Activated CD8-positive, alpha-beta memory T cell treated with anti-CD3 and anti-CD28 coated beads, Interleukin-2, amount 10 ng/mL, durations not matched to agents 7 days and 5 days (primary cell): ENCODE results near the gene CFAP61. TPM values are rescaled to one million over a fixed set of nuclear protein-coding genes. Genes with fewer than 3 reads are reported as not detected.

Experiments
- ATAC-seq: fragments of 150-1000 bp; cut with Tn5 transposase; one replicate; pipeline ENCODE4 v1.10.0; 2021; ENCODE audit warnings: moderate library complexity
- CTCF ChIA-PET: fragments of 350-600 bp; sonication (Branson Sonifier 250); formaldehyde crosslinking; loops from one replicate; lab custom pipeline; 2021; ENCODE audit warnings: antibody characterized with exemption; lab: Charles Lee
- DNase-seq: peaks from one replicate; pipeline ENCODE4 v3.0.0-alpha.2; 2020
- H3K27ac Mint-ChIP-seq: one replicate; pipeline ENCODE4 v1.8.0; 2021; ENCODE audit warnings: mild to moderate bottlenecking, mixed read lengths
- H3K27me3 Mint-ChIP-seq: one replicate; pipeline ENCODE4 v1.8.0; 2021; ENCODE audit warnings: mixed read lengths
- H3K36me3 Mint-ChIP-seq: one replicate; pipeline ENCODE4 v1.8.0; 2021; ENCODE audit warnings: mild to moderate bottlenecking, mixed read lengths
- H3K4me1 Mint-ChIP-seq: one replicate; pipeline ENCODE4 v1.8.0; 2021; ENCODE audit warnings: mixed read lengths
- H3K4me3 Mint-ChIP-seq: one replicate; pipeline ENCODE4 v1.8.0; 2021; ENCODE audit warnings: mild to moderate bottlenecking, moderate library complexity, mixed read lengths
- H3K9me3 Mint-ChIP-seq: one replicate; pipeline ENCODE4 v1.8.0; 2022; ENCODE audit warnings: low read depth, mixed read lengths
- total RNA-seq, 2 experiments: library from RNA; stranded (reverse); gene quantifications; one replicate each; pipeline ENCODE4 v1.2.3, GENCODE V29; 2021

The CFAP61 gene
- total RNA-seq, 2 experiments from 2014 or later, result not detected

DNA sequence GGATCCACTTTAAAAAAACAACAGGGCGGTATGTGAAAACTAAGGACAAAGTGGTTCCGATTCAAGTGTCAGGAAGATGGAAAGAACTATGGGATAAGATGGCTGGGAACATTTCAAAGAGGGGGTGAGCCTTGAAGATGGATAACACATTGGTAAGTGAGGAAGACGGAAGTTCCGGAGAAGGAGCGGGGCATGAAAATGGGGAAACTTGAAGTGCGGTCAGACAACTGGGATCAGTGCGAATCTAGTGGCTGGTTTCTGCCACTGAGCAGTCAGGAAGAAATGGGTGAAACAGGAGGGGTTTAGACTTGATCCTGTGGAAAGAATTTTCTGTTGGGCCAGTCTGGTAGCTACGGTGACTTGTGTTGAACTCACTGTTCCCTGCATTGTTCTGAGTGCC lies 34.0 kb upstream of the CFAP61 start:
- H3K27me3 Mint-ChIP-seq, result no peaks in the 10 kb centered on the region
- CTCF ChIA-PET, result interaction anchor here (1.7 to 3.2 kb wide), 3 partner anchors 9 to 34 kb away, joined by 7 to 24 read pairs (median 17); partner anchors contain the start of genes CFAP61 and CRNKL1

DNA sequence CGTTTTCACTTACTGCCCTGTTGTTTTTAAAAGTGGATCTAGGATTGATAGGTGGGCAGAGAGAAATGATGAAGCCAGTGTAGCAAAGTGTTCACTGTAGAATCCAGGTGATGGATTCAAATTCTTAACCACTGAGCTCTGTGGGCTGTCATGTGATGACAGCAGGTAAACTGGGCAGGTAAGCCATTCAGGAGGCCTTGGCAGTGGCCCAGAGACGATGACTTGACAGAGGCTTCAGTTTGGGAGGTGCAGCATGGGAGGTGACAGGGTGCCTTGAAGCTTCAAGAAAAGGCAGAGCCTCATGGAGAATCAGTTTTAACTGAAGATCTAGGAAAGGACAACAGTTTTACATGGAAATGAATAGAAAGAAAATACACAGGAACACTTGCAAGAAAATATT lies 33.2 kb upstream of the CFAP61 start:
- CTCF ChIA-PET, result interaction anchor here (2.9 kb wide), 1 partner anchor 8 kb away, joined by 17 read pairs; no protein-coding TSS in a partner anchor
- Mint-ChIP-seq H3K9me3 (no peaks in the 10 kb centered on the region), H3K4me3 (peak overlapping the region; percentile 29), H3K27me3 (no peaks in the 10 kb centered on the region), H3K27ac (peak overlapping the region; percentile 53), H3K4me1 (peaks cover 66% of the 10 kb centered on the region), H3K36me3 (peaks cover 5% of the 10 kb centered on the region)
- no peak for DNase-seq
- ATAC-seq, result no peak

More for the DNA sequence above, 34.0 kb upstream of the CFAP61 start:
- Mint-ChIP-seq H3K36me3 (peaks cover 3% of the 10 kb centered on the region), H3K4me1 (peaks cover 59% of the 10 kb centered on the region), H3K9me3 (no peaks in the 10 kb centered on the region), H3K4me3 (peak overlapping the region; percentile 93), H3K27ac (peak overlapping the region; percentile 22)
- DNase-seq (no peak), ATAC-seq (no peak)

DNA sequence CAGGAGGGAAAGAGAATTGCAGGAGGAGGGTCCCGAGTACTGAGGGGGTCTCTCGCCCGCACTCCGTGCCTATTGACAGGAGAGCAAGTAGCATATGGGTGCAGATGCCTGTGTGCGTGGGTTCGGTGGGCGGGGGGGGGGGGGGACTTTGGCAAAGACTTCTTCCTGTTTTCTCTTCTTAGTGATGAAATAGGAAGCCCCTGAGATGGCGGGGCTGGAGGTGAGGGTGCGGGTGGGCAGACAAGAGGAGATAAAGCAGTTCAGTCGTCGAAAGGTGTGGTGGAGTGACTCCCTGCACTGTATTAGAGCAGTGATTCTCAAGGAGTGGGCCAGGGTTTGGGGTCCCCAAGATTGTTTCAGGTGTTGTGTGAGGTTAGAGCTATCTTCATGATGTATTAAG lies 31.4 kb upstream of the CFAP61 start:
- Mint-ChIP-seq H3K4me1 (peaks cover 67% of the 10 kb centered on the region), H3K9me3 (no peaks in the 10 kb centered on the region), H3K4me3 (peak overlapping the region; percentile 14), H3K27me3 (no peaks in the 10 kb centered on the region), H3K36me3 (peaks cover 5% of the 10 kb centered on the region), H3K27ac (peak overlapping the region; percentile 69)
- DNase-seq, result no peak
- CTCF ChIA-PET, result interaction anchor here (1.6 kb wide), 1 partner anchor 31 kb away, joined by 5 read pairs; the partner anchor contains the start of genes CFAP61 and CRNKL1
- ATAC-seq, result no peak

DNA sequence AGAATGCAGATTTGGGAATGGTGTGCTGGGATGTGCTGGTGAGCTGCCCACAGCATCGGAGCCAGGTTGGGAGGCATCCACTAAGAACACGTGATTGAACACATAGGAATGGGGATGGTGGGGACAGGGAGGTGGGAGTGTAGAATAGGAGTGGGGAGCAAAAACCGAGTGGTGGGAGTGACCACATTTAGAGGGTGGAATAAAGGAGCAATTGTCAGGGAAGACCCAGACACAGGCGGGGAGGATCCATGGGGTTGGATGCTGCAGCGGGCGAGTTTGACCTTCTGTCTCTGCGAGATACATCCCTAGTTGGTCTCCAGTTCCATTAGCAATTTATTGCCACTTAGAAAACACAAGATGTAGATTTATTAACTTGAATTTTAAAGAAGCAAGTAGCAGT lies 30.5 kb upstream of the CFAP61 start:
- no peaks in the 10 kb centered on the region for H3K9me3 Mint-ChIP-seq
- no peaks in the 10 kb centered on the region for H3K27me3 Mint-ChIP-seq
- CTCF ChIA-PET, result no interaction called here
- H3K4me3 Mint-ChIP-seq, result peak overlapping the region; percentile 27
- peaks cover 9% of the 10 kb centered on the region for H3K36me3 Mint-ChIP-seq
- DNase-seq, result no peak
- peaks cover 63% of the 10 kb centered on the region for H3K4me1 Mint-ChIP-seq
- ATAC-seq, result no peak
- H3K27ac Mint-ChIP-seq, result peak overlapping the region; percentile 75

DNA sequence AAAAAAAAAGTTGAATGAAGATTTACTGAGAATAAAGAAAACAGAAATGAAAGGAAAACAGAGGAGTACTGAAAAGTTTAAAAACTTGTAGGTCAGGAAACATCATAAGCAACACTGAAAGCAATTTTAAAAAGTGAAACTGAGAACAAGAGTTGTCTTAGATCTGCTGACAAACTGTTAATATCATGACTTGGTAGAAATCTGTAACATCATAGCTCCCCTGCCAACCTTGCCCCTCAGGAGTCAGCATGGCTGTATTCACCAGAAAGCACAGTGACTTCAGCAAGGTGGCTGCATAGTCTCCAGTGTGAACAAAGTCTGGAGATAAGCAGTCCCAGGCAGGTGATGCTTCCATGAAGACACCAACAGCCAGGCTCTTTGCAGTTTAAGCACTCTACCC lies 29.8 kb upstream of the CFAP61 start:
- H3K4me1 Mint-ChIP-seq, result peaks cover 60% of the 10 kb centered on the region
- no peaks in the 10 kb centered on the region for H3K9me3 Mint-ChIP-seq
- H3K27me3 Mint-ChIP-seq, result no peaks in the 10 kb centered on the region
- H3K4me3 Mint-ChIP-seq, result peak overlapping the region; percentile 22
- ATAC-seq (peak; percentile 66), DNase-seq (no peak)
- peak overlapping the region; percentile 75 for H3K27ac Mint-ChIP-seq
- CTCF ChIA-PET, result no interaction called here
- H3K36me3 Mint-ChIP-seq, result peaks cover 12% of the 10 kb centered on the region

DNA sequence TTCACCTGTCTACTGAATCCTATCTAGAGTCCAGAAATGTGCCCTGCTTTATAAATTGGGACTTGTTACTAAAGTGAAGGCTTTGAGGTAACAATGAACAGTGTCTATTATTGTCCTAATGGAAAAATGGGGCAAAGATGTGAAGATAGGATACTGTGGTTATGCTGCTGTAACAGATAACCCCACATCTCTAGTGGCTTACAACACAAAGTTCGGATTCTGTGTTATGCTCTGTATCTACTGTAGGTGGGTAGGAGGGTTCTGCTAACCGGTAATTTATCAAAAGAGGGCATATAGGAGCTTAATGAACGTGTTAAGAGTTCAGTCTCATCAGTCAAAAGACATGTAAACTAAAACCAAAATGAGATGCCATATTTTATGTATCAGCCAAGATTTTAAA lies 28.9 kb upstream of the CFAP61 start:
- CTCF ChIA-PET, result no interaction called here
- DNase-seq, result no peak
- Mint-ChIP-seq H3K4me1 (peaks cover 54% of the 10 kb centered on the region), H3K9me3 (no peaks in the 10 kb centered on the region), H3K27me3 (no peaks in the 10 kb centered on the region), H3K4me3 (no peak overlapping the region), H3K36me3 (peaks cover 12% of the 10 kb centered on the region), H3K27ac (peak overlapping the region; percentile 44)
- no peak for ATAC-seq

DNA sequence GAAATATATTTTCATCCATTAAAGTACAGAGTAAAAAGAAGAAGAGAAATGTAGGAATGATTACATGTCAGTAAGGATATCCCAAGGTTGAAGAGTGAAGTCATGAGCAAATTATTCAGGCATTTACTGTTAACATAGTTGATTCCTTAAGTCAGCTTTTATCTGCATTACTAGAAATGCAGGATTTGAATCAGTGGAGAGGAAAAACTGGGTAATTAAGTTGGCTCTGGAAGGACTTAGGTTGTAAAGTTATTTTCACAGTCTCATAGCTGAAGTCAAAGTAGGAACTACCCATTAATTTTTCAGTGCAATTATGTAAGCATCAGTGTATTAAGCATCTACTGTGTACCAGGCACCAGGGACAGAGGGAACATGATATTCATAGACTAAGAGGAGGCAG lies 27.4 kb upstream of the CFAP61 start:
- ATAC-seq, result no peak
- Mint-ChIP-seq H3K9me3 (no peaks in the 10 kb centered on the region), H3K4me3 (no peak overlapping the region), H3K27ac (no peak overlapping the region), H3K27me3 (no peaks in the 10 kb centered on the region), H3K36me3 (peaks cover 19% of the 10 kb centered on the region), H3K4me1 (peaks cover 45% of the 10 kb centered on the region)
- CTCF ChIA-PET, result no interaction called here
- no peak for DNase-seq

DNA sequence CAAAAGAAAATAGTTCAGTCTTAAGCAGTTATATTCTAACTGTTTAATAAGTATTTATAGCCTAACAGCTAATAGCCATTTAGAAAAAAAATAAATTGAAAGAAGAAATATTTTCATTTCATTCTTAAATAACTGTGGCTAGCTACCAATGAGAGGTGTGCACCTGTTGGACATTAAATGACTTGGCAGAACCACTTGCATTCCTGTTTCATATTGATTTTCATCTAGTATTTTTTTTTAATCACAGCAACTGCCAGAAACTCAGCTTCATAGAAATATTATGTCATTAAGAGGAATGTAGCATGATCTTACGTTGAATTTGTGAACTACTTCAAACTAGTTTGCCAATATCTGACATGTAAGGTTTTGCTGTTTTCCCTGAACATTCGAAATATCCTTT lies 25.0 kb upstream of the CFAP61 start:
- Mint-ChIP-seq H3K27me3 (no peaks in the 10 kb centered on the region), H3K27ac (no peak overlapping the region), H3K36me3 (peaks cover 32% of the 10 kb centered on the region), H3K9me3 (no peaks in the 10 kb centered on the region), H3K4me1 (peaks cover 23% of the 10 kb centered on the region), H3K4me3 (no peak overlapping the region)
- CTCF ChIA-PET, result interaction anchor here (2.5 kb wide), 1 partner anchor 10 kb away, joined by 17 read pairs; the partner anchor contains the start of gene NAA20
- DNase-seq (no peak), ATAC-seq (no peak)

DNA sequence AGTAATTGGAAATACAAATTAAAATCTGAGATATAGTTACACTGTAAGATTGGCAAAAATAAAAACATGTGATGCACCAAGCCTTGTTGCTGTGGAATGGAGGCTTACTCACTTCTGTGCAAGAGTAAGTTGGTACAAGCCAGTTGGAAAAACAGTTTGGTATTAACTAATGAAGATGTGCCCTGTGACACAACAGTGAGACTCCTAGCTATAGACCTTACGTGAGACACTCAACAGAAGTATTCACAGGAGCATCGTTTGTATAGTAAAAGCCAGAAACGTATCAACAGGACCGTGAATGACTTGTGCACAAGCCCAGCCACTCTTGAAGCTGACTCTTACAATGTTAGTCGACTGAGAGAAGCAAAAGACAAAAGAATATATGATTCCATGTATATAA lies 20.5 kb upstream of the CFAP61 start:
- Mint-ChIP-seq H3K9me3 (no peaks in the 10 kb centered on the region), H3K4me3 (no peak overlapping the region), H3K36me3 (peaks cover 44% of the 10 kb centered on the region), H3K4me1 (peaks cover 3% of the 10 kb centered on the region), H3K27me3 (no peaks in the 10 kb centered on the region), H3K27ac (no peak overlapping the region)
- CTCF ChIA-PET, result interaction anchor here (2.4 kb wide), 1 partner anchor 14 kb away, joined by 7 read pairs; the partner anchor contains the start of gene NAA20
- DNase-seq (no peak), ATAC-seq (no peak)

DNA sequence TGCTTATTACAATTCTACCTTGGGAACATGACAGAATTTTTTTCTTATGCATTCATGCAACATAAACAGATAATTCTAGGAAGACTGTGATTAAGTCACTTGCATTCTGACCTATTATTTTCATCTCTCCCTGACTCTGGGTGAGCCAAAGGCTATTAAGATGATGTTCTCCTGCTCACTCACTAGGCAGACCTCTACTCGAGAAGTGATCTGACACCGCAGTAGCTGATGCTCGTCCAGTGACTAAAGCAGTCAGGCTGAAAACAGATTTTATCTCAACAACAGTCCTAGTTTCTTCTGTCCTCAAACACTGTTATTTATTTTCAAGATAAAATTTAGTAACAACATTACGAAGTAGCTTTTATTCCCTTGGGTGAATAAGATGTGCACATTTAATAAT lies 17.8 kb upstream of the CFAP61 start:
- CTCF ChIA-PET, result no interaction called here
- Mint-ChIP-seq H3K27me3 (no peaks in the 10 kb centered on the region), H3K9me3 (no peaks in the 10 kb centered on the region), H3K36me3 (peaks cover 46% of the 10 kb centered on the region), H3K4me1 (peaks cover 1% of the 10 kb centered on the region), H3K4me3 (no peak overlapping the region), H3K27ac (no peak overlapping the region)
- no peak for DNase-seq
- ATAC-seq, result no peak

DNA sequence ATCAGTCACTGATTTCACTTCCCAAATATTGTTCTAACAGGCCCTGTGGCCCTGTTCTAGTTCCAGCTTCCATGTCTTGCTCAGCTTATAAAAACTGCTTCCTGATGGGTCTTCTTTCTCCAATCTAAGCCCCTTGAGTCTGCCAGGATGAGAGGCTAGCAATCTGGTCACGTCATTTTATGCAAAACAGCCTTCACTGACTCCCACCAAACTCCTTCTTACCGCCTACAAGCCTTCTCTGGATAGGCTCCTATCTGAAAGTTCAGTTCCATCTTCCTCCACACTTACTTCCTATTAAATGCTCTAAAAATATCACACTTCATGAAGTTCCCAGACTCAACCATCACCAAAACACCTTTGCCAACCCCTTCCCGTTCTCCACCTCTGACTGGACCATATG lies 15.6 kb upstream of the CFAP61 start:
- no peaks in the 10 kb centered on the region for H3K4me1 Mint-ChIP-seq
- no peak for ATAC-seq
- peaks cover 44% of the 10 kb centered on the region for H3K36me3 Mint-ChIP-seq
- H3K27ac Mint-ChIP-seq, result no peak overlapping the region
- CTCF ChIA-PET, result interaction anchor here (1.2 kb wide), 1 partner anchor 14 kb away, joined by 3 read pairs; no protein-coding TSS in a partner anchor
- H3K4me3 Mint-ChIP-seq, result no peak overlapping the region
- no peaks in the 10 kb centered on the region for H3K9me3 Mint-ChIP-seq
- no peak for DNase-seq
- no peaks in the 10 kb centered on the region for H3K27me3 Mint-ChIP-seq

DNA sequence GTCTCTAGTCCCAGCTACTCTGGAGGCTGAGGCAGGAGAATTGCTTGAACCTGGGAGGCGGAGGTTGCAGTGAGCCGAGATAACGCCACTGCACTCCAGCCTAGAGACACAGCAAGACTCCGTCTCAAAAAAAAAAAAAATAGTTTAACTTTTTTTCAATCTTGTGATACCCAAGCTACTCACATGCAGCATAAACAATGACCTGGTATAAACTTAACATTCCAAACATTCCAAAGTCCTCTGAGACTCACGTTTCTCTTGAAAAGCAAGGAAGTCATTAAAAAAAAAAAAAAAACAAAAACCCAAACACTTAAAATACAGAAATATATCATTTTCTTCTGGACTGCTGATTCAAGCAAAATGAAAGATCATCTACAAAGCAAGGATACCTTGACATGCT lies 14.4 kb upstream of the CFAP61 start:
- Mint-ChIP-seq H3K4me1 (no peaks in the 10 kb centered on the region), H3K27me3 (no peaks in the 10 kb centered on the region), H3K4me3 (no peak overlapping the region), H3K9me3 (no peaks in the 10 kb centered on the region), H3K27ac (no peak overlapping the region), H3K36me3 (peaks cover 45% of the 10 kb centered on the region)
- CTCF ChIA-PET, result no interaction called here
- ATAC-seq (no peak), DNase-seq (no peak)

DNA sequence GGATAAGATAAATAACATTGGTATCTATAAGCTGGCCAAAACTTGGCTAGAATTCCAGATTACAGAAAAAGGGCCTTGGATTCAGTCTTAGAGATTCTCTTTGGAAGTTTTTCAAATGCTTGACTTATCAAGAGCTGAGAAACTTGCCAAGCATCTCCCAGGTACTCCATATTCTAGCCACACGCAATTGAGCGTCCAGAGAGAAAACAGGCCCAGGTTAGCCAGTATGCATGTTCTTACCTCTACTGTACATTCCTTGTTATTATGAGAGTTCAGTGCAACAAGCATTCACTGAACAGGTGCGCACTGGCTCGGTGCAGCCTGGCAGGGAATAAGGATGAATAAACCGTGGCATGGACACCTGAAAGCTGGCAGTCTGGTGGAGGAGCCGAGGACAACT lies 13.7 kb upstream of the CFAP61 start:
- no peak for ATAC-seq
- CTCF ChIA-PET, result no interaction called here
- DNase-seq, result no peak
- H3K9me3 Mint-ChIP-seq, result no peaks in the 10 kb centered on the region
- H3K27me3 Mint-ChIP-seq, result no peaks in the 10 kb centered on the region
- H3K27ac Mint-ChIP-seq, result no peak overlapping the region
- H3K36me3 Mint-ChIP-seq, result peaks cover 50% of the 10 kb centered on the region
- H3K4me3 Mint-ChIP-seq, result no peak overlapping the region
- no peaks in the 10 kb centered on the region for H3K4me1 Mint-ChIP-seq

DNA sequence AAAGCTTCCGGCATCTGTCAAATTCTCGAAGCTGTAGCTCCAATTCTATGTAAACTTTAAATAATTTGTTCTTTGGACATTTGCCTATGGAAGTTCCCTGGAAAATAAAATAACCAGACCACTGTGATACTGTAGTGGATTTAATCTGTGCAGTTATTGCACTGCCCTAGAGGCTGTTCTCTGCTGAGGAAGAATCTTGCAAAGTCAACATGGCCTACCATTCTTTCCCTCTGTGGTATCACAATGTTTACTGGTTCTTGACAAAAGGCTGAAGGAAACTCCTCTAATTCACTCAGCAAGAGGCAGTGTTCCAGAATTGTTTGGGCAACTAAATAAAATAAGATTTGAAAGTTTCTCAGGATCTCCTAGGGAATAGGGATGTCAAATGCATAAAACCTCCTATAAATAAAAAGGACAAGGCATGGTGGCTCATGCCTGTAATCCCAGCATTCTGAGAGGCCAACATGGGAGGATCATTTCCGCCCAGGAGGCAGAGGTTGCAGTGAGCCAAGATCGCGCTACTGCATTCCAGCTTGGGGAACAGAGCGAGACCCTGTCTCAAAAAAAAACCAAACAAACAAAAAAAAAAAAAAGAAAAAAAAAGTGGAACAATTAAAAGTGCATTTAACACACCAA lies 12.5 kb upstream of the CFAP61 start:
- no peaks in the 10 kb centered on the region for H3K9me3 Mint-ChIP-seq
- no peak overlapping the region for H3K27ac Mint-ChIP-seq
- H3K4me1 Mint-ChIP-seq, result no peaks in the 10 kb centered on the region
- DNase-seq (no peak), ATAC-seq (no peak)
- no peaks in the 10 kb centered on the region for H3K27me3 Mint-ChIP-seq
- peaks cover 53% of the 10 kb centered on the region for H3K36me3 Mint-ChIP-seq
- no peak overlapping the region for H3K4me3 Mint-ChIP-seq
- CTCF ChIA-PET, result no interaction called here
